Neuronal stem cell (in vitro differentiated cells): Measurements from ENCODE around the gene TCF7L2.

Experiments
- DNase-seq: peaks from one replicate; pipeline ENCODE4 v3.0.0-alpha.2; 2013; ENCODE audit warnings: low spot score
- H2AFZ ChIP-seq: one replicate; pipeline ENCODE4 v1.6.1; 2013; ENCODE audit warnings: mild to moderate bottlenecking, low read length, inconsistent platforms
- H2AK5ac ChIP-seq: 2 replicates; pipeline ENCODE4 v1.6.1; 2013; ENCODE audit warnings: low read depth, mild to moderate bottlenecking, inconsistent platforms, low read length, moderate library complexity, mixed read lengths
- H2BK120ac ChIP-seq: 2 replicates; pipeline ENCODE4 v1.6.1; 2013; ENCODE audit warnings: low read depth, mild to moderate bottlenecking, inconsistent platforms, low read length, moderate library complexity, mixed read lengths
- H2BK12ac ChIP-seq: one replicate; pipeline ENCODE4 v1.6.1; 2013; ENCODE audit warnings: low read length, inconsistent platforms
- H2BK15ac ChIP-seq: 2 replicates; pipeline ENCODE4 v1.6.1; 2013; ENCODE audit warnings: mild to moderate bottlenecking, low read length, inconsistent platforms, mixed read lengths
- H2BK5ac ChIP-seq: one replicate; pipeline ENCODE4 v1.6.1; 2013; ENCODE audit warnings: inconsistent platforms, mild to moderate bottlenecking, low read length, moderate library complexity
- H3K14ac ChIP-seq: one replicate; pipeline ENCODE4 v1.6.1; 2013; ENCODE audit warnings: low read length, inconsistent platforms
- H3K18ac ChIP-seq: 2 replicates; pipeline ENCODE4 v1.6.1; 2013; ENCODE audit warnings: low read length, inconsistent platforms
- H3K23ac ChIP-seq: 2 replicates; pipeline ENCODE4 v1.6.1; 2013; ENCODE audit warnings: low read depth, mild to moderate bottlenecking, mixed read lengths, low read length, inconsistent platforms; ENCODE audit not compliant: poor library complexity
- H3K27ac ChIP-seq: replicated peaks from 3 replicates; pipeline ENCODE4 v1.5.1; 2013; ENCODE audit warnings: low read length, inconsistent platforms
- H3K27me3 ChIP-seq, 3 experiments: 2 replicates each; pipeline ENCODE4 v1.6.1; 2013; ENCODE audit warnings: low read length in 3 of 3, mild to moderate bottlenecking in 2 of 3, inconsistent platforms in 1 of 3, low read depth in 1 of 3, mixed read lengths in 1 of 3, moderate library complexity in 1 of 3; ENCODE audit not compliant: control insufficient read depth in 3 of 3, insufficient read depth in 3 of 3
- H3K36me3 ChIP-seq, 2 donors: replicated peaks in 1 of 2; 2 replicates each; pipeline ENCODE4 v1.6.1; 2013; ENCODE audit warnings: low read length in 2 of 2; ENCODE audit not compliant: control insufficient read depth in 2 of 2, insufficient read depth in 2 of 2
- H3K4ac ChIP-seq: 2 replicates; pipeline ENCODE4 v1.6.1; 2013; ENCODE audit warnings: inconsistent platforms, mild to moderate bottlenecking, low read length, moderate library complexity
- H3K4me1 ChIP-seq, 2 donors: 1 replicate in 1 of 2; 2 replicates in 1 of 2; pipeline ENCODE4 v1.6.1; 2013; ENCODE audit warnings: low read length in 2 of 2, low read depth in 1 of 2; ENCODE audit not compliant: control insufficient read depth in 2 of 2, insufficient read depth in 1 of 2
- H3K4me2 ChIP-seq: one replicate; pipeline ENCODE4 v1.6.1; 2013; ENCODE audit warnings: mild to moderate bottlenecking, low read length, inconsistent platforms; ENCODE audit not compliant: insufficient read depth, poor library complexity, severe bottlenecking
- H3K4me3 ChIP-seq, 2 donors: 2 replicates each; pipeline ENCODE4 v1.5.1; 2013; ENCODE audit warnings: low read length in 2 of 2, mild to moderate bottlenecking in 2 of 2, inconsistent platforms in 1 of 2, moderate library complexity in 1 of 2
- H3K79me1 ChIP-seq: one replicate; pipeline ENCODE4 v1.6.1; 2013; ENCODE audit warnings: low read depth, mild to moderate bottlenecking, inconsistent platforms, low read length, moderate library complexity
- H3K9ac ChIP-seq: one replicate; pipeline ENCODE4 v1.6.1; 2013; ENCODE audit warnings: mild to moderate bottlenecking, low read depth, low read length, inconsistent platforms; ENCODE audit not compliant: poor library complexity
- H3K9me3 ChIP-seq, 2 donors: replicated peaks in 1 of 2; 2 replicates each; pipeline versions ENCODE3 to v1.6.1; 2013; ENCODE audit warnings: low read length in 2 of 2, mild to moderate bottlenecking in 2 of 2, inconsistent platforms in 1 of 2, low read depth in 1 of 2, mixed read lengths in 1 of 2, moderate library complexity in 1 of 2; ENCODE audit not compliant: control insufficient read depth in 2 of 2, insufficient read depth in 1 of 2
- H4K8ac ChIP-seq: one replicate; pipeline ENCODE4 v1.6.1; 2013; ENCODE audit warnings: low read depth, mild to moderate bottlenecking, inconsistent platforms, low read length, moderate library complexity
- H4K91ac ChIP-seq: one replicate; pipeline ENCODE4 v1.6.1; 2013; ENCODE audit warnings: low read length, low read depth, mild to moderate bottlenecking, inconsistent platforms; ENCODE audit not compliant: poor library complexity
- WGBS, 2 donors: extraction: QIAGEN DNeasy Blood & Tissue Kit; methylation state at CpG; one replicate each; pipeline ENCODE4 v1.1.7; 2013; ENCODE audit warnings: missing lambda C conversion rate in 2 of 2, mixed read lengths in 1 of 2; ENCODE audit not compliant: insufficient read length in 2 of 2, insufficient replicate concordance in 1 of 2; ENCODE audit errors: extremely low coverage in 2 of 2; 5-methylcytosine and 5-hydroxymethylcytosine counted together

TCF7L2 gene

GRCh38 chr10:112962343-112962742 is 12.3 kb downstream of the TCF7L2 start:
- Histone ChIP-seq H3K36me3 (peaks cover 0 to 71% of the 10 kb centered on the region in 2 donors), H3K4me3 (no peak overlapping the region), H3K9me3 (no peaks in the 10 kb centered on the region), H2BK5ac (no peak overlapping the region), H3K4ac (no peak overlapping the region), H3K27me3 (no peaks in the 10 kb centered on the region), H2BK120ac (no peak overlapping the region), H4K8ac (no peak overlapping the region), H2AFZ (no peak overlapping the region), H3K4me2 (no peak overlapping the region), H2BK12ac (no peak overlapping the region), H3K14ac (no peak overlapping the region), H3K9ac (no peak overlapping the region), H3K23ac (no peak overlapping the region), H3K4me1 (peaks cover 39 to 40% of the 10 kb centered on the region in 2 donors), H3K27ac (no peak overlapping the region), H2AK5ac (no peak overlapping the region), H3K79me1 (no peaks in the 10 kb centered on the region), H4K91ac (no peak overlapping the region), H2BK15ac (no peak overlapping the region), H3K18ac (no peak overlapping the region)
- no peak for DNase-seq
- WGBS, 2 donors, result no CpG with 5 or more reads among the region's 4 CpGs

- no CpG with 5 or more reads among the region's 5 CpGs for WGBS, 2 donors
- H3K23ac ChIP-seq, result no peak overlapping the region
- DNase-seq, result no peak
Observed at GRCh38 chr10:112963835-112964234, 13.8 kb downstream of the TCF7L2 start.

GRCh38 chr10:112964482-112964881 is 14.4 kb downstream of the TCF7L2 start:
- no peak overlapping the region for H3K4ac ChIP-seq
- no peak for DNase-seq
- no CpG with 5 or more reads among the region's 6 CpGs for WGBS, 2 donors
- no peak overlapping the region for H2BK120ac ChIP-seq
- H2BK12ac ChIP-seq, result no peak overlapping the region
- peaks cover 19 to 23% of the 10 kb centered on the region in 2 donors for H3K4me1 ChIP-seq
- H3K27ac ChIP-seq, result no peak overlapping the region
- H2AFZ ChIP-seq, result no peak overlapping the region
- no peak overlapping the region for H2AK5ac ChIP-seq
- no peak overlapping the region for H3K14ac ChIP-seq
- no peak overlapping the region for H3K4me2 ChIP-seq
- no peak overlapping the region for H2BK15ac ChIP-seq
- no peak overlapping the region for H3K18ac ChIP-seq
- H4K8ac ChIP-seq, result no peak overlapping the region
- H4K91ac ChIP-seq, result no peak overlapping the region
- H3K23ac ChIP-seq, result no peak overlapping the region
- peaks cover 0 to 78% of the 10 kb centered on the region in 2 donors for H3K36me3 ChIP-seq
- no peak overlapping the region for H2BK5ac ChIP-seq
- peaks cover 2% of the 10 kb centered on the region for H3K79me1 ChIP-seq
- no peak overlapping the region for H3K9ac ChIP-seq
- no peaks in the 10 kb centered on the region for H3K27me3 ChIP-seq
- H3K9me3 ChIP-seq, result peaks cover 0 to 3% of the 10 kb centered on the region in 2 donors
- H3K4me3 ChIP-seq, result no peak overlapping the region

More at GRCh38 chr10:112963835-112964234, 13.8 kb downstream of the TCF7L2 start:
- Histone ChIP-seq H3K4me2 (no peak overlapping the region), H4K91ac (no peak overlapping the region), H3K9ac (no peak overlapping the region), H3K79me1 (peaks cover 1% of the 10 kb centered on the region), H3K27me3 (no peaks in the 10 kb centered on the region), H3K4me1 (peaks cover 25 to 27% of the 10 kb centered on the region in 2 donors), H3K14ac (no peak overlapping the region), H3K18ac (no peak overlapping the region), H3K36me3 (peaks cover 0 to 75% of the 10 kb centered on the region in 2 donors), H3K9me3 (no peaks in the 10 kb centered on the region), H2BK15ac (no peak overlapping the region), H2AFZ (no peak overlapping the region), H3K27ac (no peak overlapping the region), H3K4me3 (no peak overlapping the region), H4K8ac (no peak overlapping the region), H2AK5ac (no peak overlapping the region), H2BK120ac (no peak overlapping the region), H2BK5ac (no peak overlapping the region), H2BK12ac (no peak overlapping the region), H3K4ac (no peak overlapping the region)

- H3K4ac ChIP-seq, result no peak overlapping the region
- no peak overlapping the region for H3K23ac ChIP-seq
- peaks cover 2 to 88% of the 10 kb centered on the region in 2 donors for H3K36me3 ChIP-seq
- no peak overlapping the region for H4K91ac ChIP-seq
- no peak overlapping the region for H2AFZ ChIP-seq
- no peak overlapping the region for H3K27ac ChIP-seq
- peaks cover 12% of the 10 kb centered on the region for H3K79me1 ChIP-seq
- no peaks in the 10 kb centered on the region for H3K27me3 ChIP-seq
- no peak overlapping the region for H2BK12ac ChIP-seq
- no peak overlapping the region for H3K4me3 ChIP-seq
- no peak overlapping the region for H3K14ac ChIP-seq
- no peak overlapping the region for H3K18ac ChIP-seq
- no peak overlapping the region for H2BK120ac ChIP-seq
- H3K4me1 ChIP-seq, result peaks cover 10 to 20% of the 10 kb centered on the region in 2 donors
- WGBS, 2 donors, result no CpG with 5 or more reads among the region's 9 CpGs
- H2BK5ac ChIP-seq, result no peak overlapping the region
- no peak overlapping the region for H4K8ac ChIP-seq
- no peak for DNase-seq
- H2BK15ac ChIP-seq, result no peak overlapping the region
- H2AK5ac ChIP-seq, result no peak overlapping the region
- no peak overlapping the region for H3K9ac ChIP-seq
- peaks cover 0 to 3% of the 10 kb centered on the region in 2 donors for H3K9me3 ChIP-seq
- no peak overlapping the region for H3K4me2 ChIP-seq
Observed at GRCh38 chr10:112966194-112966855, 16.3 kb downstream of the TCF7L2 start.
